Measurements from ENCODE around the gene KCNJ5.

KCNJ5 gene

GRCh38 chr11:128940603-128941002 lies 49.4 kb downstream of the KCNJ5 start:
- no peak overlapping the region for H3K27ac Mint-ChIP-seq
- H3K9me3 Mint-ChIP-seq, result peaks cover 3% of the 10 kb centered on the region
- peaks cover 67% of the 10 kb centered on the region for H3K4me1 Mint-ChIP-seq

GRCh38 chr11:128941110-128941509 lies 50.0 kb downstream of the KCNJ5 start:
- Mint-ChIP-seq H3K27ac (no peak overlapping the region), H3K36me3 (ENCODE audit: low read depth) (no peaks in the 10 kb centered on the region), H3K4me3 (no peak overlapping the region), H3K27me3 (ENCODE audit: low read depth, poor library complexity) (peaks cover 21% of the 10 kb centered on the region), H3K4me1 (peaks cover 64% of the 10 kb centered on the region), H3K9me3 (peaks cover 4% of the 10 kb centered on the region)
- TF ChIP-seq CTCF (IDR thresholded peaks at IDR 0.05), result no peak
- no peak for DNase-seq

More at GRCh38 chr11:128940603-128941002, 49.4 kb downstream of the KCNJ5 start:
- H3K27me3 Mint-ChIP-seq (ENCODE audit: low read depth, poor library complexity), result peaks cover 21% of the 10 kb centered on the region
- TF ChIP-seq CTCF (IDR thresholded peaks at IDR 0.05), result no peak
- H3K4me3 Mint-ChIP-seq, result no peak overlapping the region
- DNase-seq, result no peak
- no peaks in the 10 kb centered on the region for H3K36me3 Mint-ChIP-seq (ENCODE audit: low read depth)

- Mint-ChIP-seq H3K27me3 (ENCODE audit: low read depth, poor library complexity) (peaks cover 21% of the 10 kb centered on the region), H3K4me3 (no peak overlapping the region), H3K36me3 (ENCODE audit: low read depth) (no peaks in the 10 kb centered on the region), H3K4me1 (peaks cover 58% of the 10 kb centered on the region), H3K27ac (no peak overlapping the region), H3K9me3 (peaks cover 4% of the 10 kb centered on the region)
- TF ChIP-seq CTCF (IDR thresholded peaks at IDR 0.05), result no peak
- no peak for DNase-seq
These were observed 50.6 kb downstream of the KCNJ5 start for GRCh38 chr11:128941573-128942271.

GRCh38 chr11:128942272-128942612 lies 51.1 kb downstream of the KCNJ5 start:
- Mint-ChIP-seq H3K9me3 (peaks cover 4% of the 10 kb centered on the region), H3K4me1 (peaks cover 53% of the 10 kb centered on the region), H3K27me3 (ENCODE audit: low read depth, poor library complexity) (peaks cover 21% of the 10 kb centered on the region), H3K27ac (no peak overlapping the region), H3K36me3 (ENCODE audit: low read depth) (no peaks in the 10 kb centered on the region), H3K4me3 (no peak overlapping the region)
- no peak for DNase-seq
- no peak for TF ChIP-seq CTCF (IDR thresholded peaks at IDR 0.05)

- Mint-ChIP-seq H3K9me3 (peaks cover 4% of the 10 kb centered on the region), H3K27me3 (ENCODE audit: low read depth, poor library complexity) (peaks cover 21% of the 10 kb centered on the region)
These were observed 51.8 kb downstream of the KCNJ5 start, which contains the start of gene TP53AIP1 for GRCh38 chr11:128942817-128943427. TSS of gene TP53AIP1 (minus strand) at chr11:128942871. CDS start at chr11:128937818, 5,053 bp downstream.

More at GRCh38 chr11:128942817-128943427, 51.8 kb downstream of the KCNJ5 start, which contains the start of gene TP53AIP1:
- TF ChIP-seq CTCF (IDR thresholded peaks at IDR 0.05), result no peak
- H3K4me1 Mint-ChIP-seq, result peaks cover 46% of the 10 kb centered on the region
- no peak for DNase-seq
- H3K36me3 Mint-ChIP-seq (ENCODE audit: low read depth), result no peaks in the 10 kb centered on the region
- no peak within 1 kb of the TSS for H3K27ac Mint-ChIP-seq
- no peak within 1 kb of the TSS for H3K4me3 Mint-ChIP-seq

All from nephron progenitor cell (in vitro differentiated cells).